Anterior cingulate cortex (tissue), 58 donors: ENCODE measurements around the gene PRRT4.
A peak's percentile ranks its signal among the peaks of the same experiment; 100 is the strongest.

Experiments used
- DNase-seq, 58 donors: peaks; one replicate each; lab custom pipeline; 2025; lab: John Stamatoyannopoulos, UW

The PRRT4 gene

GRCh38 chr7:128379900-128380479 is 18.5 kb upstream of the PRRT4 start:
- DNase-seq: no peak

DNA sequence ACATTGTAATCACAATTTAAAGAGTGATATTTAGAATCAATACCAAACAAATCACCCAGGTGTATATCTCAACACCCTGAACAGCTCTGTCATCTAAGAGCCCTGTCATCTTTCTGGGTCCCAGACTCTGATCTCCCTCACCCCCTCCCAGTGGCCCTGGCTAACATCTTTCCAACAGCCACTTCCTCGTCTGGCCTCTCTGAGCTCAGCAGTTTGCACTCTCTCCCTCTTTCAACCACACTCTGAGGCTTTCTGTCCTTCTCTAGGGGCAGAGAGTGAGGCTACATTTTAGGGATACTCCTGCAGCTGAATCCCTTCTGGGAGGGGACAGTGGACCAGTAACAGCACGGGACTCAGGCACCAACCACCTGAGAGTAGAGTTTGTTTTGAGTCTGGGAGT is 17.1 kb upstream of the PRRT4 start:
- no peak for DNase-seq

GRCh38 chr7:128376077-128376476 is 14.6 kb upstream of the PRRT4 start:
- no peak for DNase-seq

DNA sequence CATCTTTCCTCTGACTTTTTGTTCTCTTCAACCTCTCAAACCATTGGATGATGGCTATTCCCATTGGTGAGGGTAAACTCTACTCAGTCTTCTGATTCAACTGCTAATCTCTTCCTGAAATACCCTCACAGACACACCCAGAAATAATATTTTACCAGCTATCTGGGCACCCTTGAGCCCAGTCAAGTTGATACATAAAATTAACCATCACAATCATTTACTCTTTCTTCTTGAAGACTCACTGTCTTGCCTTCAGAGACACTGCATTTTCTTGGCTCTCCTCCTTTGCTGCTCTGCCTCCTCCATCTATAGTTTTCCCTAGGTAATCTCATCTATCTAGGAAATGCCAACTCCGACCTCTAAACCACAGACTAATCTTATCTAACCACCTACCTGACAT is 12.6 kb upstream of the PRRT4 start:
- DNase-seq: no peak

- DNase-seq: no peak
Observed at GRCh38 chr7:128373606-128374005, 12.1 kb upstream of the PRRT4 start.

- no peak for DNase-seq
Observed at GRCh38 chr7:128370491-128370890, 9.0 kb upstream of the PRRT4 start.

DNA sequence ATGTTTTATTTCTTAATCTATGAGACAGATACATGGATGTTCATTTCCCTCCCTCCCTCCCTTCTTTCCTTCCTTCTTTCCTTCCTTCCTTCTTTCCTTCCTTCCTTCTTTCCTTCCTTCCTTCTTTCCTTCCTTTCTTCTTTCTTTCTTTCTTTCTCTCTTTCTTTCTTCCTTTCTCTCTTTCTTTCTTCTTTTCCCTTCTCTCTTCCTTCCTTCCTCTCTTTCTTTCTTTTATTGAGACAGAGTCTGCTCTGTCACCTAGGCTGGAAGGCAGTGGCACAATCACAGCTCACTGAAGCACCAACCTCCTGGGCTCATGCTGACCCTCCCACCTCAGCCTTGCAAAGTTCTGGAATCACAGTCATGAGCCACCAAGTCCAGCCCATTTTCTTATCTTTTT is 5.5 kb upstream of the PRRT4 start:
- no peak for DNase-seq

GRCh38 chr7:128366300-128366699 is 4.8 kb upstream of the PRRT4 start:
- DNase-seq: no peak

- DNase-seq: no peak
Observed at GRCh38 chr7:128365432-128365831, 3.9 kb upstream of the PRRT4 start.

GRCh38 chr7:128364166-128364870 is 2.8 kb upstream of the PRRT4 start:
- DNase-seq: no peak

DNA sequence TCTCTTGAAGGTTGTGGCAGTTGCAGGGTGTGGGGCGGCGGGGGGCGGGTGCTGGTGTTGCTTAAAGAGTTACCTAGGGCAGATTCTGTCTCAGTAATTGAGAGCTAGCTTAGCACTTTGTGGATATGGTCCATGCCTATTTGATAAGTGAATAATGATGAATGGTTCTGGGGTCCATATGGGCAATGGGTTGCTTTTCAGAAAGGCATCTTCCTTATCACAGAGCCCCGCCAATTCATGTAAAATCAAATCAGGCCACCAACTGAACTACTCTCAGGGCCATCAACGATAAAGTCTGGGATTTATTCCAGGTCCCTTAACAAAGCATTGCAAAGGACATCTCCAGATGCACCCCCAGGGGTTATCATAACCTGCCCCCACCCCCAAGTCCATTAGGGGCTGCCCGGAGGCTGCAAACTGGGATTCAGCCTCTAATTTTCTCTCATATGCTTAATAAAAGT is 1.8 kb upstream of the PRRT4 start:
- DNase-seq: no peak

DNA sequence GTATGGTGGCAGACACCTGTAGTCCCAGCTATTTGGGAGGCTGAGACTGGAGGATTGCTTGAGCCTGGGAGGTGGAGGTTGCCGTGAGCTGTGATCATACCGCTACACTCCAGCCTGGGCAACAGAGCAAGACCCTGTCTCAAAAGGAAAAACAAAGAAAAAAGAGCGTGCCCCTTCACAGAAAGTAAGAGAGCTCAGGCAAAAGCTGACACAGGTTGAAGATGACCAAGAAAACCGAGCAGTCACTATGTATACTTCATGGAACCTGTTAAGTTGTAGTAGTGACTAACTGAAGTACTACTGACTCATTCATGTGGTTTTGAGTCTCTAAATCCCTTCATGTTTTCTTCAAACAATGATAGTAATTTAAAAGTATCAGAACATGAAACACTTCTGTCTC is 1.2 kb upstream of the PRRT4 start:
- DNase-seq: no peak

GRCh38 chr7:128360359-128360678 is 1.2 kb downstream of the PRRT4 start:
- no peak for DNase-seq

DNA sequence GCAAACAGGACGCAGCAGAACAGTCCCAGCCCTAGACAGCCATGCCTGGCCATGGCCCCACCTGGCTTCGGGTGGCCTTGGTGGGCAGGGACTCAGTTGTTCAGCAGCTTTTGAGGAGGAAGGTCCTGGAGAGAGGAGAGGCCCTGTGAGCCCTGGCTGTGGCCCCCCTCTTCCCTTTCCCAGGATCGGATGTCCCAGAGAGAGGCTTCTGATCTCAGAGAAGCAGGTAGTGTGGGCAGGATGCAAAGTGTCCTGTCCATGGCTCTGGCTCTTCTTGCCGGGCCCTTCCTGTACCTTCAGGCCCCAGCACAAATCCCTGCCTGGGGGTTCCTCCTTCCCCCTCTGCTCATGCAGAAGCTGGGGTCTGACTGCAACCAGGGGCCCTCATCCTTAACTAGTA is 1.6 kb downstream of the PRRT4 start:
- no peak for DNase-seq

GRCh38 chr7:128359336-128359735 is 2.2 kb downstream of the PRRT4 start:
- no peak for DNase-seq

DNA sequence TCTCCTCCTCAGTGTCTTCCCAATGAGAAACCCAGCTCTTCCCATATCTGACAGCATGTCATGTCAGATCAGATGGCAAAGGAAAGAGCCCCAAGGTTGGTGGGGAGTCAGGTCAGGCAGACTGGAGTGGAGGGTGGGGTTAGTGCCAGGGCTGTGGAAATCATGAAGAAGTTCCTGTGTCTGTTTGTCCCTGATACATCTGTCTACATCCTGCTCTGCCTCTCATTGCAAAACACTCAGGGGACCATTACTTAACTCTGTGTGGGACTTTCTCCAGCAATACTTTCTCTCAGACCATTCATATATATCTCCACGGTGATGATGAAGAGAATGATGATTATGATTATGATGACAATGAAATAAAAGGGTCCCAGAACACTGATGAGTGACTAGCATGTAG is 3.3 kb downstream of the PRRT4 start:
- DNase-seq: no peak

DNA sequence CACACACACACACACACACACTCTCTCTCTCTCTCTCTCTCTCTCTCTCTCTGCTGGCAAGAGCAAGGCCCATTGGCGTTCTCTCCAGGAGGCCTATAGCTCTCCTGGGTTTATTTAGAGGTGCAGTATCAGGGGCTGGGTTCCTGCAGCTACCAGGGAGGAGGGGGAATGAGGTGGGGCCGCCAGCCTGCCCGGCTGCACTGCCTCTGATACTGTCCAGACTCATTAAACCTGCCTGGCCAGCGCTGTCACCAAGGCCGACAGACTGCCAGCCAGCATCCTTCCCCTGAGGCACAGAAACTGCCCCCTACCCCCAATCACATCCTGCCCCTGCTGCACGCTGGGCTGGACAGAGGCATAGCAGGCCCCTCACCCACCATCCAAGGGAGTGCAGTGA is 4.3 kb downstream of the PRRT4 start:
- no peak for DNase-seq

GRCh38 chr7:128356546-128357216 is 4.8 kb downstream of the PRRT4 start:
- DNase-seq: no peak

GRCh38 chr7:128353610-128354009 is 7.9 kb downstream of the PRRT4 start:
- DNase-seq: no peak

DNA sequence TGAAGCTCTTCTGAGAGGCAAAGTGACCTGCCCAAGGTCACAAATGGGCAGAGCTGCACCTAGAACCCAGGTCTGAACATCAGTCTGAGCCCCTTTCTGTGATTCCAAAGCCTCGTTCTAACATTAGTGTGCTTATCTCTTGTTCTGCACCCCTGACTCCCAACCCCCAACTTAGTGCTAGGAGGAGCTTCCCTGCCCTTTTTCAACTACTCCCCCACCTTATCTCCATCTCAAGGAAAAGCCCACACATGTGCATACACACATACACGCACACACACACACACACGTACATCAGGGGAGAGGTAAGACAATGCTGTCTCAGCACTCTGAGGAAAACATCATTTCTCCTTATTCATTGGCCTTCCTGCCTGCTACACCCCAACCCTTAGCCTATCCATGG is 8.3 kb downstream of the PRRT4 start:
- no peak for DNase-seq

- no peak for DNase-seq
Observed at GRCh38 chr7:128352636-128353035, 8.9 kb downstream of the PRRT4 start.

GRCh38 chr7:128352153-128352537 is 9.3 kb downstream of the PRRT4 start:
- DNase-seq: peak in 24 of 58 donors; percentile 9 to 55 (median 25)
